SK-N-SH (cell line): ENCODE measurements around the gene RAB38. TPM values are rescaled to one million over a fixed set of nuclear protein-coding genes. Genes with fewer than 3 reads are reported as not detected.

Source experiments
- CTCF ChIA-PET: fragments of 300-600, 350-600 bp; formaldehyde crosslinking; extraction: SDS; loops from one replicate; lab custom pipeline; 2021; lab: Yijun Ruan, JAX
- POLR2A ChIA-PET: fragments of 350-600 bp; sonication (Branson Sonifier 250); formaldehyde crosslinking; extraction: SDS; loops from one replicate; lab custom pipeline; 2020; ENCODE audit warnings: antibody characterized with exemption, inconsistent platforms; lab: Yijun Ruan, JAX
- DNase-seq: peaks from one replicate; pipeline ENCODE4 v3.0.0; 2012
- H2AFZ ChIP-seq: fragments of 200-600 bp; sonication (generic); 2 replicates; pipeline ENCODE4 v1.8.1; 2016; ENCODE audit warnings: antibody characterized with exemption, mild to moderate bottlenecking, low read depth
- H3F3A ChIP-seq: fragments of 200-600 bp; sonication (generic); replicated peaks from 2 replicates; pipeline ENCODE3; 2016; ENCODE audit warnings: antibody characterized with exemption, mild to moderate bottlenecking; ENCODE audit not compliant: insufficient read depth
- H3K27ac ChIP-seq, 2 experiments: fragments of 200-500 bp in 1 of 2; fragments of 200-600 bp in 1 of 2; sonication (Bioruptor generic) in 1 of 2; sonication (generic), shearing (Covaris generic) in 1 of 2; 2 replicates each; pipeline versions ENCODE4 v1.5.1 to v1.6.1; 2014 to 2016; ENCODE audit warnings: low read depth in 2 of 2, inconsistent platforms in 1 of 2, low read length in 1 of 2, mild to moderate bottlenecking in 1 of 2, mixed read lengths in 1 of 2
- H3K27me3 ChIP-seq: fragments of 200-600 bp; sonication (generic), shearing (Covaris generic); 2 replicates; pipeline ENCODE4 v1.6.1; 2016; ENCODE audit warnings: mixed run types; ENCODE audit not compliant: insufficient read depth
- H3K36me3 ChIP-seq, 2 experiments: fragments of 200-500 bp in 1 of 2; fragments of 200-600 bp in 1 of 2; sonication (Bioruptor generic) in 1 of 2; sonication (generic) in 1 of 2; replicated peaks in 1 of 2; 2 replicates each; pipeline versions ENCODE3 to v1.5.1; 2014 to 2016; ENCODE audit warnings: low read length in 1 of 2, mild to moderate bottlenecking in 1 of 2; ENCODE audit not compliant: insufficient read depth in 2 of 2, control insufficient read depth in 1 of 2
- H3K4me1 ChIP-seq, 2 experiments: fragments of 200-500 bp in 1 of 2; fragments of 200-600 bp in 1 of 2; sonication (Bioruptor generic) in 1 of 2; sonication (generic), shearing (Covaris generic) in 1 of 2; 2 replicates each; pipeline versions ENCODE4 v1.5.1 to v1.6.1; 2014 to 2016; ENCODE audit warnings: low read depth in 1 of 2, low read length in 1 of 2, mixed run types in 1 of 2; ENCODE audit not compliant: insufficient read depth in 2 of 2, control insufficient read depth in 1 of 2
- H3K4me2 ChIP-seq: fragments of 200-600 bp; sonication (generic), shearing (Covaris generic); 2 replicates; pipeline ENCODE4 v1.6.1; 2017; ENCODE audit warnings: mixed run types
- H3K4me3 ChIP-seq, 2 experiments: fragments of 200-500 bp in 1 of 2; fragments of 200-600 bp in 1 of 2; sonication (Bioruptor generic) in 1 of 2; sonication (generic), shearing (Covaris generic) in 1 of 2; 2 replicates each; pipeline versions ENCODE4 v1.5.1 to v1.8.1; 2014 to 2016; ENCODE audit warnings: low read depth in 2 of 2, inconsistent platforms in 1 of 2, low read length in 1 of 2, mild to moderate bottlenecking in 1 of 2, mixed read lengths in 1 of 2, moderate library complexity in 1 of 2
- H3K79me2 ChIP-seq: fragments of 200-600 bp; sonication (generic); 2 replicates; pipeline ENCODE4 v1.8.1; 2017; ENCODE audit warnings: mild to moderate bottlenecking; ENCODE audit not compliant: insufficient read depth
- H3K9ac ChIP-seq: fragments of 200-600 bp; sonication (generic); 2 replicates; pipeline ENCODE4 v1.6.1; 2017; ENCODE audit warnings: mixed run types
- H3K9me2 ChIP-seq: fragments of 200-600 bp; sonication (generic); 2 replicates; pipeline ENCODE4 v1.6.1; 2017; ENCODE audit warnings: mixed run types
- H3K9me3 ChIP-seq: fragments of 200-600 bp; sonication (generic); 2 replicates; pipeline ENCODE4 v1.6.1; 2017; ENCODE audit warnings: mixed run types, mild to moderate bottlenecking, moderate library complexity
- H4K20me1 ChIP-seq: fragments of 200-600 bp; sonication (generic); 2 replicates; pipeline ENCODE4 v1.6.1; 2017; ENCODE audit warnings: mild to moderate bottlenecking, mixed run types; ENCODE audit not compliant: insufficient read depth
- CHD2 ChIP-seq: fragments of 150-350 bp; IDR thresholded peaks from 2 replicates; pipeline ENCODE4 v1.6.1; 2018; ENCODE audit warnings: low read length; ENCODE audit not compliant: partially characterized antibody
- CTCF ChIP-seq: fragments of 200-600 bp; sonication (generic); IDR thresholded peaks from 2 replicates; pipeline ENCODE4 v1.6.1; 2017; ENCODE audit warnings: antibody characterized with exemption, mild to moderate bottlenecking, moderate library complexity
- EZH2phosphoT487 ChIP-seq: fragments of 200-600 bp; sonication (generic); IDR thresholded peaks from 2 replicates; pipeline ENCODE4 v1.6.1; 2017; ENCODE audit warnings: low read depth, mixed run types, mild to moderate bottlenecking, antibody characterized with exemption, moderate library complexity, borderline replicate concordance
- GABPA ChIP-seq: IDR thresholded peaks from 2 replicates; pipeline ENCODE4 v1.4.0; 2012; ENCODE audit warnings: low read depth, mild to moderate bottlenecking
- MEF2A ChIP-seq: IDR thresholded peaks from 2 replicates; pipeline ENCODE4 v1.4.0; 2012; ENCODE audit warnings: low read depth, borderline replicate concordance
- NFIC ChIP-seq: IDR thresholded peaks from 2 replicates; pipeline ENCODE4 v1.4.0; 2012; ENCODE audit warnings: borderline replicate concordance
- NRF1 ChIP-seq: IDR thresholded peaks from 2 replicates; pipeline ENCODE4 v1.6.1; 2012; ENCODE audit warnings: low read depth, mild to moderate bottlenecking, low read length
- POLR2AphosphoS5 ChIP-seq: IDR thresholded peaks from 2 replicates; pipeline ENCODE4 v1.6.1; 2012; ENCODE audit warnings: low read depth, low read length
- RAD21 ChIP-seq: IDR thresholded peaks from 2 replicates; pipeline ENCODE4 v1.6.1; 2012; ENCODE audit warnings: mild to moderate bottlenecking, low read length
- RCOR1 ChIP-seq: fragments of 150-350 bp; IDR thresholded peaks from 2 replicates; pipeline ENCODE4 v1.6.1; 2017; ENCODE audit warnings: antibody characterized with exemption, low read length
- RXRA ChIP-seq: IDR thresholded peaks from 2 replicates; pipeline ENCODE4 v1.4.0; 2012; ENCODE audit warnings: low read depth, mild to moderate bottlenecking, borderline replicate concordance
- SIN3A ChIP-seq: IDR thresholded peaks from 2 replicates; pipeline ENCODE4 v1.6.1; 2012; ENCODE audit warnings: low read depth, mild to moderate bottlenecking, low read length, moderate library complexity, borderline replicate concordance
- SMC3 ChIP-seq: IDR thresholded peaks from 2 replicates; pipeline ENCODE4 v1.6.1; 2012; ENCODE audit warnings: low read depth, low read length, improper control_type of control experiment
- TAF1 ChIP-seq: IDR thresholded peaks from 2 replicates; pipeline ENCODE4 v1.6.1; 2012; ENCODE audit warnings: low read depth, mild to moderate bottlenecking, low read length, moderate library complexity, borderline replicate concordance
- TCF12 ChIP-seq: IDR thresholded peaks from 2 replicates; pipeline ENCODE4 v1.4.0; 2012
- TEAD4 ChIP-seq: IDR thresholded peaks from 2 replicates; pipeline ENCODE4 v1.4.0; 2012; ENCODE audit warnings: mild to moderate bottlenecking, borderline replicate concordance; ENCODE audit not compliant: insufficient read depth
- USF1 ChIP-seq: IDR thresholded peaks from 2 replicates; pipeline ENCODE4 v1.4.0; 2012; ENCODE audit warnings: low read depth, borderline replicate concordance
- USF2 ChIP-seq: fragments of 150-350 bp; IDR thresholded peaks from 2 replicates; pipeline ENCODE4 v1.6.1; 2017; ENCODE audit warnings: antibody characterized with exemption, low read length, low read depth, borderline replicate concordance
- ZBTB33 ChIP-seq: IDR thresholded peaks from 2 replicates; pipeline ENCODE4 v1.4.0; 2012; ENCODE audit warnings: low read depth, borderline replicate concordance
- WGBS: methylation state at CpG from one replicate; pipeline ENCODE4 v1.1.6; 2017; ENCODE audit warnings: low lambda C conversion rate; 5-methylcytosine and 5-hydroxymethylcytosine counted together
- polyA plus RNA-seq, 3 experiments: library from polyadenylated mRNA; depleted of rRNA; stranded (reverse); fragments of >200 nt; gene quantifications; 2 replicates each; pipeline ENCODE4 v1.2.3, GENCODE V29; 2012

Gene RAB38
- polyA plus RNA-seq, 1 of the 3 experiments (the other 2 are of a cell fraction), result 0.66 TPM

- Histone ChIP-seq H4K20me1 (no peaks in the 10 kb centered on the region), H3K79me2 (no peaks in the 10 kb centered on the region), H3K4me2 (no peak overlapping the region), H3K9ac (no peak overlapping the region), H3K9me3 (no peaks in the 10 kb centered on the region)
- ChIA-PET CTCF (no interaction called here), POLR2A (no interaction called here)
- no peak for DNase-seq
- no peak for TF ChIP-seq GABPA
- no peak for TF ChIP-seq SMC3
- no peak for TF ChIP-seq USF1
- TF ChIP-seq RAD21, result no peak
- TF ChIP-seq SIN3A, result no peak
- TF ChIP-seq NFIC, result no peak
- no peak for TF ChIP-seq MEF2A
- TF ChIP-seq ZBTB33, result no peak
- TF ChIP-seq EZH2phosphoT487, result no peak
- TF ChIP-seq TAF1, result no peak
- TF ChIP-seq NRF1, result no peak
- TF ChIP-seq POLR2AphosphoS5, result no peak
- no peak for TF ChIP-seq USF2
- TF ChIP-seq TEAD4, result no peak
- TF ChIP-seq CHD2, result no peak
- no peak for TF ChIP-seq RCOR1
- TF ChIP-seq RXRA, result no peak
- TF ChIP-seq TCF12, result no peak
- TF ChIP-seq CTCF, result no peak
- TF ChIP-seq, all 33 proteins: peak for 0
- Histone ChIP-seq H3F3A (no peaks in the 10 kb centered on the region), H3K27me3 (no peaks in the 10 kb centered on the region), H3K9me2 (no peaks in the 10 kb centered on the region), H3K4me3 (no peak overlapping the region), H3K4me1 (no peaks in the 10 kb centered on the region), H3K27ac (no peak overlapping the region), H3K36me3 (no peaks in the 10 kb centered on the region), H2AFZ (no peak overlapping the region)
- 49% methylated on average over 14 of the region's 15 CpGs for WGBS
Observed at GRCh38 chr11:88175569-88176075, 379 bp upstream of the RAB38 start.
